Vagina (tissue), 2 donors: ENCODE results near the gene HOXC10.

Source experiments
- POLR2A ChIP-seq, 2 donors: fragments of 450-650 bp; IDR thresholded peaks; one replicate each; pipeline ENCODE4 v1.6.1; 2017; ENCODE audit warnings: antibody characterized with exemption in 2 of 2, mild to moderate bottlenecking in 2 of 2, moderate library complexity in 2 of 2
- POLR2AphosphoS5 ChIP-seq, 2 donors: sonication (generic); formaldehyde crosslinking; IDR thresholded peaks; one replicate each; pipeline ENCODE4 v1.9.0; 2017; ENCODE audit warnings: antibody characterized with exemption in 2 of 2, mild to moderate bottlenecking in 2 of 2, low read depth in 1 of 2; ENCODE audit not compliant: insufficient read depth in 1 of 2
- TF ChIP-seq, protein P1 (sequence below), 3 experiments: fragments of 450-650 bp in 2 of 3; fragments of 200-600 bp in 1 of 3; sonication (generic) in 1 of 3; IDR thresholded peaks; one replicate each; pipeline ENCODE4 v1.5.1; 2017 to 2019; ENCODE audit warnings: antibody characterized with exemption in 3 of 3, mild to moderate bottlenecking in 2 of 3, moderate library complexity in 2 of 3

DNA sequence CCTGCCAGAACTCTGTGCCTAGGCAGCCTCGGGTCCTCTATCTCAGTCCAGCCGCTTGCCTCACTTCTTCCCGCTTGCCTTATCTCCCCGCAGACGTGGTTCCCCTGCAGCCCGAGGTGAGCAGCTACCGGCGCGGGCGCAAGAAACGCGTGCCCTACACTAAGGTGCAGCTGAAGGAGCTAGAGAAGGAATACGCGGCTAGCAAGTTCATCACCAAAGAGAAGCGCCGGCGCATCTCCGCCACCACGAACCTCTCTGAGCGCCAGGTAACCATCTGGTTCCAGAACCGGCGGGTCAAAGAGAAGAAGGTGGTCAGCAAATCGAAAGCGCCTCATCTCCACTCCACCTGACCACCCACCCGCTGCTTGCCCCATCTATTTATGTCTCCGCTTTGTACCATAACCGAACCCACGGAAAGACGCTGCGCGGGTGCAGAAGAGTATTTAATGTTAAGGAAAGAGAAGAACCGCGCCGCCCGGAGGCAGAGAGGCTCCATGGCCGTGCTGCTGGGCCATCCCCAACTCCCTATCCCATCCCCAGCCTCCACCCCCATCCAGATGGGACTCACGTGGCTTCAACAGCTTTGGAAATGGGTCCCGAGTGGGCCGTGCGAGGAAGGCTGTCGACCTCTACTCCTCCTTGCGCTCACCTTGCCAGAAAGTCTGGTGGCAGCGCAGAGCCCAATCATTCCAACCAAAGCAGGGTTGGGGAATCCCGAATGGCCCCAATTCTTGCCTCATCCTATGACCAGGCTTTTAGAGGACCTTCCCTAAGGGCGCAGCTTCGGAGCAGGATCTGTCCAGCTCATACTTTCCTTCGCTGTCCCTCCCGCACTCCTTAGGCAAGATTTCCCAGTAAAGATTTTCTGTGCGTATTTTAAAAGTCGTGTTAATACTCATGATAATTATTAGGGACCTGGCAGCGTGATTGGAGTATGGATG lies 39.8 kb upstream of the HOXC10 start:
- TF ChIP-seq, protein P1, sequence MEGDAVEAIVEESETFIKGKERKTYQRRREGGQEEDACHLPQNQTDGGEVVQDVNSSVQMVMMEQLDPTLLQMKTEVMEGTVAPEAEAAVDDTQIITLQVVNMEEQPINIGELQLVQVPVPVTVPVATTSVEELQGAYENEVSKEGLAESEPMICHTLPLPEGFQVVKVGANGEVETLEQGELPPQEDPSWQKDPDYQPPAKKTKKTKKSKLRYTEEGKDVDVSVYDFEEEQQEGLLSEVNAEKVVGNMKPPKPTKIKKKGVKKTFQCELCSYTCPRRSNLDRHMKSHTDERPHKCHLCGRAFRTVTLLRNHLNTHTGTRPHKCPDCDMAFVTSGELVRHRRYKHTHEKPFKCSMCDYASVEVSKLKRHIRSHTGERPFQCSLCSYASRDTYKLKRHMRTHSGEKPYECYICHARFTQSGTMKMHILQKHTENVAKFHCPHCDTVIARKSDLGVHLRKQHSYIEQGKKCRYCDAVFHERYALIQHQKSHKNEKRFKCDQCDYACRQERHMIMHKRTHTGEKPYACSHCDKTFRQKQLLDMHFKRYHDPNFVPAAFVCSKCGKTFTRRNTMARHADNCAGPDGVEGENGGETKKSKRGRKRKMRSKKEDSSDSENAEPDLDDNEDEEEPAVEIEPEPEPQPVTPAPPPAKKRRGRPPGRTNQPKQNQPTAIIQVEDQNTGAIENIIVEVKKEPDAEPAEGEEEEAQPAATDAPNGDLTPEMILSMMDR (IDR thresholded peaks at IDR 0.05), result no peak
- no peak for TF ChIP-seq POLR2AphosphoS5 (IDR thresholded peaks at IDR 0.05; ENCODE audit: insufficient read depth in 1 of 2, low read depth in 1 of 2)
- no peak for TF ChIP-seq POLR2A (IDR thresholded peaks at IDR 0.05)
